ENCODE results near the gene MOAP1. TPM values are rescaled to one million over a fixed set of nuclear protein-coding genes. Genes with fewer than 3 reads are reported as not detected.
"Not testable (repeated sequence)": the region's sequence is repeated elsewhere in the genome, so short reads cannot be mapped to it uniquely, and the experiment has no call there.

The MOAP1 gene
- polyA plus RNA-seq, 3 donors, result 39.6 to 44.7 (median 43.2) TPM

DNA sequence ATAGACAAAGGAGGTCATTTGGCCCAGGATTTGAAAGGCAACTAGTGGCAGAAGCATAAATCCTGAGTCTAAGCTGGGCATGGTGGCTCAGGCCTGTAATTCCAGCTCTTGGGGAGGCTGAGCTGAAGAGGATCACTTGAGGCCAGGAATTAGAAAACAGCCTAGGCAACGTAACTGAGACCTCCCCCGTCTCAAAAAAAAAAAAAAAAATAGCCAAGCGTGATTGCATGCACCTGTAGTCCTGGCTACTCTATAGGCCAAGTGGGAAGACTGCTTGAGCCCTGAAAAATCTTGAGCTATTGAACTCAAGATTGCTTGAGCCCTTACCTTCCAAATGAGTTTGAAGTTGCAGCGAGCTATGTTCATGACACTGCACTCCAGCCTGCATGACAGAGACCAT is 14.3 kb upstream of the MOAP1 start:
- DNase-seq, result no peak

DNA sequence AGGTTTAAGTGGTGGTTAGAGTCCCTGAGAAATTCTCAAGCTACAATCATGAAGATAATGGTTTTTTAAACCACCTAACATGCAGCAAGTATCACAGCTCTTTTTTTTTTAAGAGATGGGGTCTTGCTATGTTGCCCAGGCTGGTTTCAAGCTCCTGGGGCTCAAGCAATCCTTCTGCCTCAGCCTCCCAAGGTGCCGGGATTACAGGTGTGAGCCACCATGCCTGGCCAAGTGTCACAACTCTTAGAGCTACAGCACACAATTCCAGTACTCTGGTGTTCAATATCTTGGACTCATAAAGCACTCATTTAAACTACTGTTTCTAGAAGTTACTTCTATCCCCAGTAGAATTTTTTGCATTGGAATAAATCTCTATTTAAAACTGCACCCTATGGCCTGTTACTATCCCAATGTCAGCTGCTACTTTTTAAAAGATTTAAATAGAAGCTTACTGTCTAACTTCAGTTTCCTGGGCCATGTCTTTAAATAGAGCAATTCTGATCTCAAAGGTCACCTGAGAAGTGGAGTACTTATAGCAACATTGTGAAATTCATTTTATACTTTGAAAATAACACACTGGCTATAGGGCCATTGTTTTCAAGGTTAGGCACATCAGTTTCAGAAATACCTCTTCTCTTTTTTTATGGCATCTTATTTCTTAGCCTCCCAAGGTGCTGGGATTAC is 10.8 kb upstream of the MOAP1 start:
- DNase-seq, result no peak

DNA sequence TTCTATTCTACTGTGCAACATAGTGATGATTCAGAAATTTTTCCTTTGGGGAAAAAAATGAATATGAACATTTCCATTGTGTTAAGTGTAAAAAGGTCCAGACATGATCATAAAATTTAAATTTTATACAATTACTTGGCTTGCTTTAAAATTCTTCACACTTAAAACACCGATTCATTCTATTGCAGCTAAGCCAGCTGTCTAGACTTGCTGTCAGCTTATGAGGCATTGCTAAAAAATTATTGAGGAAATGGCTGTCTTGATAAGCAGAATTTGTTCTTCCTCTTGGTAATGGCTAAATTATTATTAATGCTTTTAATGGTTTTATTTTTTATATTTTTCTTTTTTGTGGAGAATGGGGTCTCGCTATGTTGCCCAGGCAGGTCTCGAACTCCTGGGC is 2.3 kb upstream of the MOAP1 start:
- DNase-seq, result no peak

DNA sequence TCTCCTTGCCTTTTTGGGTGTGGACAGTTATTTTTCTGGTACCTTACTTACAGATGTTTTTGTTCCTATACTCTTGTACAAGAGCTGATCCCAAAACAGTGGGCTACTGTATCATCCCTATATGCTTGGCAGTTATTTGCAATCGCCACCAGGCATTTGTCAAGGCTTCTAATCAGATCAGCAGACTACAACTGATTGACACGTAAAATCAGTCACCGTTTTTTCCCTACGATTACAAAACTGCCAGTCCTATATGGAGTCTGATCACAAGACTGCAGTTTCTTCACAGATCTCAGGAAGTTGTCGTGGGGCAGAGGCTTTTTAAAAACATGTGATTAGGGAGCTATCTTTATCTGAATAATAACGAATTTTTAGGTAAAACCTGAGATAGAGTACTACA is 1.8 kb upstream of the MOAP1 start:
- DNase-seq, result no peak

DNA sequence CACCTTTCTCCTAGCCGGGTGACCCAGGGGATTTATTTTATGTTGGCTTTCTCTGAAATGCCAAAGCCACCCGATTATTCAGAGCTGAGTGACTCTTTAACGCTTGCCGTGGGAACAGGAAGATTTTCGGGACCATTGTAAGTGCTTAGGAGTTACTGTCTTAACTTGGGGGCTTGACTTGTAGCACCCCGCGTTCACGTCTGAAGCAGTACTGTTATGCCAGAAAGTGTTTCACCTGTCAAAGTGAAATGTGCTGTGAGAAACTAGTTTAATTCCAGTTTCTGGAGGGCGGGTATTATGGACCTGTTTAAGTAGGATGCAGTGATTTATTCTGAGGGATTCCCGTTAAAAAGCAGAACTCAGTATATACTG is 638 bp upstream of the MOAP1 start:
- DNase-seq, result no peak

DNA sequence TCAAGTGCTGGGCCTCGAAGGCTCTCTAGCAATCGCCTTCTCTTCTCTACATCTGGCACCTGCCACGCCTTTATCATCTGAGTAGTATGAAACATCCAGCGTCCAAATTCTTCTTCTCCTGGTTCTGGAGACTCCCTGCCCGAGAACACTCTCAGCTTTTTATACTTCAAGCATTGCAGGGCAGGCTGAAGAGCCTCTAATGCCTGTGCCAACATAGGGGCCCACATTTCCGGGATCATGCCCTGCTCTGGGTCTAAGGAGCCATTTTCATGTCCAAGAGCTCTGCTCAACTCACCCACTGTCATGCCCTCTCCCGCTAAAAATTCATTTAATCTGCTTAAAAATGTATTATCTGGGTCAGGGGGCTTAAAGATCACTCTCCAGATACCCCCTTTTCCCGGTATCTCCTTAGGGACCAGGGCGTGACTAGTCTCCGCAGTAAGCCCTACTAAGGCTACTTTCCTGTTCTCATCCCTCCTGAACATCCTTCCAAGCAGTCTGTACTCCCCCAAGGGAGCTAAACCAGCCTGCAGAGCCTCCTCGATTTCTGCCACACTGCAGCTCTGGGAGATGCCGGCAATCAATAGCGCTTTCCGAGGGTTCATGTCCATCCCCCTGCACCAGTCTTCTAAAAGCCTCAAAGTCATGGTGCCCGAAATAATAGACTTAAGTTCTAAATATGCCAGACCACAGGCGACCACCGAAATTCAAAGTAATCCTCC is 940 bp downstream of the MOAP1 start:
- no peak for DNase-seq

DNA sequence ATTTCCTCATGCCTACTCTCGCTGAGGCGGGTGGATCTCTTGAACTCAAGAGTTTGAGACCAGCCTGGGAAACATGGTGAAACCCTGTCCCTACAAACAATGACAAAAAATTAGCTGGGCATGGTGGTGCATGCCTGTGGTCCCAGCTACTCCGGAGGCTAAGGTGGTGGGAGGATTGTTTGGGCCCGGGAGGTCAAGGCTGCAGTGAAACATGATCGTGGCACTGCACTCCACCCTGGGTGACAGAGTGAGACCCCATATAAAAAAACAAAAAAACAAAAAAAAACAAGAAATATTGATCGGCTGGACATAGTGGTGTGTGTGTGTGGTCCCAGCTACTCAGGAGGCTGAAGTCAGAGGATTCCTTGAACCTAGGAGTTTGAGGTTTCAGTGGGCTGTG is 9.2 kb downstream of the MOAP1 start:
- no peak for DNase-seq

DNA sequence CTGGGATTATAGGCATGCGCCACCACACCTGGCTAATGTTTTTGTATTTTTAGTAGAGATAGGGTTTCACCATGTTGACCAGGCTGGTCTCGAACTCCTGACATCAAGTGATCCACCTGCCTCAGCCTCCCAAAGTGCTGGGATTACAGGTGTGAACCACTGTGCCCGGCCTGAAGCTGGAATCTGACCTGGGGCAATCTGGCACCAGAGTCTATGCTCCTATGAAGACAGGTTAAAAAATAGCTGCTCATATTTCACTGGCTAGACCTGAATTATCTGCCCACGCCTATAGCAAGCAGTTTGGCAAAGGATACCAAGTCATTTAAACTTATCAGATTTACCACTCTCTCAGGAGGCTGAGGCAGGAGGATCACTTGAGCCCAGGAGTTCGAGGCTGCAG is 10.0 kb downstream of the MOAP1 start:
- not testable (repeated sequence) for DNase-seq

DNA sequence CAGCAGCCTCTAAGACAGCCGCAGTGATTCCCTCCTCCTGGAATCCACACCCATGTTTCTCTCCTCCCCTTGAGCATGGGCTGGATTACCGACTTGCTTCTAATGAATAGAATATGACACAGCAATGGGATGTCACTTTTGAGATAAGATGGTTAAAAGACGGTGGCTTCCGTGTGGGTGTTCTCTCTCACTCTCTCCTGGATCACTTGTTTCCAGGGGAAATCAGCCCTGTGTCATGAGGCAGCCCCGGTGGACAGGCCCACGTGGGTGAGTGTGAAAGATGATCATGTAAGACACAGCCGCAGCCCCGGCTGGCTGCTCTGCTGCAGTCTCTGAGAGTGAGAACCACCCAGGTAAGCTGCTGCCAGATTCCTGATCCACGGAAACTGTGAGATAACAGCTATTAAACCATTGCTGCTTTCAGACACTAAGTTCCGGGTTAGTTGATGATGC is 10.7 kb downstream of the MOAP1 start:
- no peak for DNase-seq

DNA sequence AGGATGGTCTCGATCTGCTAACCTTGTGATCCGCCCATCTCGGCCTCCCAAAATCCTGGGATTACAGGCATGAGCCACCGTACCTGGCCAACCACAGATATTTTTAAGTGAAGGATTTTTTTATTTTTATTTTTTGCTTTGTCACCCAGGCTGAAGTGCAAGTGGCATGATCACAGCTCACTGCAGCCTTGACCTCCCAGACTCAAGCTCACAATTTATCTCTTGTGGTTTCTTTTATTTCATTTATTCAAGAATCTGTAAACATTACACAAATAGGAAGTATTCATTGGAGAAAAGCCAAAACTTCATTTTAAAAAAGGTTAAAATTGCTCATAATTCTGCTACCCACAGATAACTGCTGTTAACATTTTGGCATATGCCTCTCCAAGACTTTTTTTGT is 13.3 kb downstream of the MOAP1 start:
- DNase-seq, result no peak

DNA sequence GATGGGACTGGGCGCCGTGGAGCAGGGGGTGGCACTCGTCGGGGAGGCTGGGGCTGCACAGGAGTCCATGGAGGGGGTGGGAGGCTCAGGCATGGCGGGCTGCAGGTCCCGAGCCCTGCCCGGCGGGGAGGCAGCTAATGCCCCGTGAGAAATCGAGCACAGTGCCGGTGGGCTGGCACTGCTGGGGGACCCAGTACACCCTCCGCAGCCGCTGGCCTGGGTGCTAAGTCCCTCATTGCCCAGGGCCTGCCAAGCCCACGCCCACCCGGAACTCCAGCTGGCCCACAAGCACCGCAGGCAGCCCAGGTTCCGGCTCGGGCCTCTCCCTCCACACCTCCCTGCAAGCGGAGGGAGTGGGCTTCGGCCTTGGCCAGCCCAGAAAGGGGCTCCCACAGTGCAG is 14.6 kb downstream of the MOAP1 start:
- DNase-seq, result not testable (repeated sequence)

DNA sequence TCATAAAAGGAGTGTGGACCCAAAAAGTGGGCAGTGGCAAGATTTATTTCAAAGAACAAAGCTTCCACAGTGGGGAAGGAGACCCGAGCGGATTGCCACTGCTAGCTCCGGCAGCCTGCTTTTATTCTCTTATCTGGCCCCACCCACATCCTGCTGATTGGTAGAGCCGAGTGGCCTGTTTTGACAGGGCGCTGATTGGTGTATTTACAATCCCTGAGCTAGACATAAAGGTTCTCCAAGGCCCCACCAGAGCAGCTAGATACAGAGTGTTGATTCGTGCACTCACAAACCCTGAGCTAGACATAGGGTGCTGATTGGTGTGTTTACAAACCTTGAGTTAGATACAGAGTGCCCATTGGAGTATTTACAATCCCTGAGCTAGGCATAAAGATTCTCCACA is 15.1 kb downstream of the MOAP1 start:
- DNase-seq, result not testable (repeated sequence)

DNA sequence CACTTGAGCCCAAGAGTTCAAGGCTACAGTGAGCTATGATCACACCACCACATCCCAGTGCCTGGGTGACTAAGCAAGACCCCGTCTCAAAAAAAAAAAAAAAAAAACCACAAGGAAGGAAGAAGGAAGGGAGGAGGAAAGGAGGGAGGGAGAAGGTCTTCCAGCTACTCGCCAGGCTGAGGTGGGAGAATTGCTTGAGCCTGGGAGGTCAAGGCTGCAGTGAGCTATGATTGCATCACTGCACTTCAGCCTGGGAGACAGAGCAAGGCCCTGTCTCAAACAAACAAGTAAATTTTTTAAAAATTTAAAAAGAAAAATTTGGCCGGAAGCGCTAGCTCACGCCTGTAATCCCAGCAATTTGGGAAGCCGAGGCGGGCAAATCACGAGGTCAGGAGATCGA is 16.1 kb downstream of the MOAP1 start:
- DNase-seq, result not testable (repeated sequence)

DNA sequence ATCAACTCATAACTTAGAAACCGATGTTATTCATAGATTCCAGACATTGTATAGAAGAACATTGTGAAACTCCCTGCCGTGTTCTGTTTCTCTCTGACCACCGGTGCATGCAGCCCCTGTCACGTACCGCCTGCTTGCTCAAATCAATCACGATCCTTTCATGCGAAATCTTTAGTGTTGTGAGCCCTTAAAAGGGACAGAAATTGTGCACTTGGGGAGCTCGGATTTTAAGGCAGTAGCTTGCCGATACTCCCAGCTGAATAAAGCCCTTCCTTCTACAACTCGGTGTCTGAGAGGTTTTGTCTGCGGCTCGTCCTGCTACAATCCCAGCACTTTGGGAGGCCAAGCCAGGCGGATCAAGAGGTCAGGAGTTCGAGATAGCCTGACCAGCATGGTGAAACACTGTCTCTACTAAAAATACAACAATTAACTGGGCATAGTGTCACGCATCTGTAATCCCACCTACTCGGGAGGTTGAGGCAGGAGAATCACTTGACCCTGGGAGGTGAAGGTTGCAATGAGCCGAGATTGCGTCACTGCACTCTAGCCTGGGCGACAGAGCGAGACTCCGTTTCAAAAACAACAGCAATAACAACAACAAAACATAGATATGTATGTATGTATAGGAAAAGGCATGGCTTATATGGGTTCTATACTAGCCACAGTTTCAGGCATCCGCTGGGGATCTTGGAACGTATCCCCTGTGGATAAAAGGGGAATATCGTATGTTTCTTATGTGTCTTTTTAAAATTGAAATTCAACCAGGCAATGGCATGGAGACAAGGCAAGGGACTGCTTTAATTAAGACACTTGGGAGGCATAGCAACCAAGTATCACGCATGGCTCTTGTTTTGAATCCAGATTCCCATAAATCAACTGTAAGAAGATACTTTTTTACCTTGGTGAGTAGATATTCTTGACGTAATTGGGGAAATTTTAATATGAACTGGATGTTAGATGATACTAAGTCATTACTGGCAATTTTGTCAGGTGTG is 19.1 kb downstream of the MOAP1 start:
- DNase-seq, result not testable (repeated sequence)

DNA sequence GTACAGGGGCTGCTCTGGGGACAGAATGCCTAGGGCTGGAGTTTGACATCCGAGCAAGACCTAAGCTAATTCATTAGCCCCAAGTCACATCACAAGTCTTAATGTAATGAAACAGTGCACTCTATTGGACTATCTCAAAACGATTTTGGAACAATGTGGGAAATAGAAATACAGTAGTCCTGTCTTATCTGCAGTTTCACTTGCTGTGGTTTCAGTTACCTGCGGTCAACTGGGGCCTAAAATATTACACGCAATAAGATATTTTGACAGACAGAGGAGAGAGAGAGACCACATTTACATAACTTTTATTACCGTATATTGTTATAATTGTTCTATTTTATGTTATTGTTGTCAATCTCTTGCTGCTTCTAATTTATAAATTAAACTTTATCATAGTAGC is 21.1 kb downstream of the MOAP1 start:
- DNase-seq, result no peak

DNA sequence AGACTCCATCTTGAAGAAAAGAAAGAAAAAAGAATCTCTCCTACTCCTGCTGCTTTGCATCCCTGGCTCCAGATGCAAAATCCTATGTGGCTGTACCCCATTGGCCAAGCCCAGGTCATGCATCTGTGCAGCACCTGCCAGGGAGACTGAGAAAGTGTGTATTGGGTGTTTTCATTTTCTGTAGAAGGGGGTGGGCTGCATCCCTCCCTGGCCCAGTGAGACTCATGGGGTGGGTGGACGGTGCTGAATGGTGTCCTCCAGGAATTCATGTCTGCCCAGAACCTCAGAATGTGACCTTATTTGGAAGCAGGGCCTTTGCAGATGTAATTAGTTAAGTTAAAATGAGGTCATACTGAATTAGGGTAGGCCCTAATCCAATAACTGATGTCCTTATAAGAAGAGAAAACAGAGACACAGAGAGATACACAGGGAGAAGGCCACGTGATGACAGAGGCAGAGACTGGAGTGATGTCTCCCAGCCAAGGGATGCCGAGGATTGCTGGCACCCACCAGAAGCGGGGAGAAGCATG is 23.2 kb downstream of the MOAP1 start:
- DNase-seq, result no peak

DNA sequence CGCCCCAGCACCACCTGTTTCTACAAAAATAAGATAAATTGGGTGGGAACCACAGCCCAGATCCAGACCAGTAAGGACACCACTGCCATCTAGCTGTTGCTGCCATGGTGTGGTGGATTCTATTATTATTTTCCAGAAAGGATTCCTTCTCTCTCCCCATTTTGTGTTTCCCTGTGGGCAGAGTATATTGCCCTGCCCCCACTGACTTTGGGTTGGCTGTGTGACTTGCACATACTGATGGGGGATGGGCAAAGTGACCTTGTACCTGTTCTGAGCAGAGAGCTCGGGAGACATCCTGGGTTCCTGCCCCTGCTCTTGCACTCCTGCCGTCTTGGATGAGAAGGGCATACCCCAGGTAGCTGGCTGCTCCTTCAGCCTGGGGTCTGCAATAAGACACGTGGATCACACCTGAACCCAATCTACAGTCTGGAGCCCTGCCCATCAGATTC is 24.3 kb downstream of the MOAP1 start:
- DNase-seq, result no peak

DNA sequence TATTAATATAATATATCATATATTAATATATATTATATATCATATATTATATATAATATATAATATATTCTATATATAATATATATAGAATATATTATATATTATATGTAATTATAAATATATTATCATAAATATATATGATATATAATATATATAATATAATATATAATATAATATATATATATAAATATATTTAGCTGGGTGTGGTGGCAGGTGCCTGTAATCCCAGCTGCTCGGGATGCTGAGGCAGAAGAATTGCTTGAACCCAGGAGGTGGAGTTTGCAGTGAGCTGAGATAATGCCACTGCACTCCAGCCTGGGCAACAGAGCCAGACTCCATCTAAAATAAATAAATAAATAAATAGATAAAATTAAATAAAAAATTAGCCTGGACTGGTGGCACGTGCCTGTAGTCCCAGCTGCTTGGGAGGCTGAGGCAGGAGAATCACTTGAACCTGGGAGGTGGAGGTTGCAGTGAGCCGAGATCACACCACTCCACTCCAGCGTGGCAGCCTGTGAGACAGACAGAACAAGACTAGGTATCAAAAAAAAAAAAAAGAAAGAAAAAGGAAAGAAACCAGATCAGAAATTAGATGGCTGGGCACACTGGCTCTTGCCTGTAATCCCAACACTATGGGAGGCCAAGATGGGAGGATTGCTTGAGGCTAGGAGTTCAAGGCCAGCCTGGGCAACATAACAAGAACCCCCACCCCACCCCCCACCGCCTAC is 24.9 kb downstream of the MOAP1 start:
- DNase-seq, result not testable (repeated sequence)

DNA sequence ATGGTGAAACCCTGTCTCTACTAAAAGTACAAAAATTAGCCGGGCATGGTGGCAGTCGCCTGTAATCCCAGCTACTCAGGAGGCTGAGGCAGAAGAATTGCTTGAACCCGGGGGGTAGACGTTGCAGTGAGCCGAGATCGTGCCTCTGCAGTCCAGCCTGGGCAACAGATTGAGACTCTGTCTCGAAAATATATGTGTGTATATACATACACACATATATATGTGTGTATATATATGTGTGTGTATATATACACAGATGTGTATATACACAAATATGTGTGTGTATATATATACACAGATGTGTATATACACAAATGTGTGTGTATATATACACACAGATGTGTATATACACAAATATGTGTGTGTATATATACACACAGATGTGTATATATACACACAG is 26.3 kb downstream of the MOAP1 start:
- DNase-seq, result not testable (repeated sequence)

DNA sequence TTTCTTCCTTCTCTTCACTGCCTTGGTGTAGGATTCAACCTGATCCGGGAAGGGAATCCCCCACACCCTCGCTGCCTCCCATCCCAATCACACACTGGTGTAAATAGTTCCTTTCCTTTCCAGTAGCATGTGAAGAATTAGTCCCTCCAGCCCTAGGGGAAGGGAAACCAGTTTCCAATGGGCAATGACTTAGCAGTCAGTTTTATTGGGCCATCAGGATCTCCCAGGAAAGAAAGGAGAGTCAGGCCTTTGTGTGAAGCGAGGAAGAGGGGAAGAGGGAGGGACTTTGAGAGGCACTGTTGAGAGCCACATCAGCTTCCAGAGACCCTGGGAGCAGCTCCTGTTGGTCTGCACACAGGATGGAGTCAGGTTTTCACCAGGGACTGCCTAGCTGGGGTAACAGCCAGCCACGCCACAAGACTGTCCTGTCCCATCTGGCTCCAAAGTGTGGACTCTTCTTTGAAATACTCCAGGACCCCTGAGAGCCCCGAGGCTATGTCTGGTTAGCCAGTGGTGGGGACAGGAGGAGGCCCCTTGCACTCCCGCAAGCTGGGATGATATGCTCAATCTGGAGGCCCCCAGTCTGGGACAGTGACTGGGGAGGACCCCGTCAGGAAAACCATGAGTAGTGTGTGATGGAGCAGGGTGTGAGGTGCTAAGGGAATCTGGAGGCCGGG is 27.9 kb downstream of the MOAP1 start:
- no peak for DNase-seq

DNA sequence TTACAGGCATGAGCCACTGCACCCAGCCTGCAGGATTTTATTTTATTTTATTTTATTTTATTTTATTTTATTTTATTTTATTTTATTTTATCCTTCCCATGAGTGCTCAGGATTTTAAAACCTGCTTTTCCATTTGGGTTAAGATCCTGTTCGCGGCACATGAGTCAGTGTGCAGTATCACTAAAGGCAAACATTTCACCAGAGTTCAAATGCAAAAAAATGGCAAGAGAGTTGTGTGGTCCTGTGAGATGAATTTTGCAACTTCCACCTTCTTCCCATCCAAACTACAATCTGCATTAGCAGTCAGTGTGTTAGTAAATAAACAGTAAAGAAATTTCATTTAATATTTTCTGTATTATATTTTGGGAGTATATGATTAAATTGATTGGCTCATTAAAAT is 29.0 kb downstream of the MOAP1 start:
- no peak for DNase-seq
